ENCODE results near the gene PVALB.
"Not testable (repeated sequence)": the region's sequence is repeated elsewhere in the genome, so short reads cannot be mapped to it uniquely, and the experiment has no call there.

DNA sequence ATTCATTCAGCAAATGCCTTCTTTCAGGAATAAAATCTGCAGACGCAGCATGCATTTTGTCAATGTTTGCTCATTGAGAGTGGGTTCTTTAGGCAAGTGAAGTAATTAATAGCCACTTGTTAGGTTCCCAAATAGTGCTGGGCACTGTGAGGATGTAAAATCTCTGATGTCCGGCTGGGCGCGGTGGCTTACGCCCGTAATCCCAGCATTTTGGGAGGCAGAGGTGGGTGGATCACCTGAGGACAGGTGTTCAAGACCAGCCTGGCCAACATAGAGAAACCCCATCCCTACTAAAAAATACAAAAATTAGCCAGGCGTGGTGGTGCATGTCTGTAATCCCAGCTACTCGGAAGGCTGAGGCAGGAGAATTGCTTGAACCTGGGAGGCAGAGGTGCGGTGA lies 62.0 kb downstream of the PVALB start:
- TF ChIP-seq CTCF, POLR2A (IDR thresholded peaks at IDR 0.05): not testable (repeated sequence)

All from testis (tissue), 2 donors.